Sigmoid colon (tissue), 7 donors: ENCODE data around the gene DIAPH2. TPM values are rescaled to one million over a fixed set of nuclear protein-coding genes. Genes with fewer than 3 reads are reported as not detected.

Experiments
- DNase-seq: peaks from one replicate; pipeline ENCODE4 v3.0.0-alpha.2; 2019
- H3K27ac ChIP-seq, 4 donors: fragments of 200-600 bp; sonication (generic); one replicate each; pipeline ENCODE4 v1.5.1; 2016 to 2019; ENCODE audit warnings: mild to moderate bottlenecking in 1 of 4
- H3K27me3 ChIP-seq, 3 donors: fragments of 200-600 bp; sonication (generic); one replicate each; pipeline ENCODE4 v1.5.1; 2019; ENCODE audit warnings: mild to moderate bottlenecking in 1 of 3
- H3K36me3 ChIP-seq, 4 donors: fragments of 200-600 bp; sonication (generic); one replicate each; pipeline ENCODE4 v1.5.1; 2016 to 2019
- H3K4me1 ChIP-seq, 4 donors: fragments of 200-600 bp; sonication (generic); one replicate each; pipeline ENCODE4 v1.5.1; 2017 to 2019
- H3K4me3 ChIP-seq, 4 donors: fragments of 200-600 bp; sonication (generic); one replicate each; pipeline ENCODE4 v1.5.1; 2017 to 2019; ENCODE audit warnings: mild to moderate bottlenecking in 2 of 4, moderate library complexity in 1 of 4
- H3K9me3 ChIP-seq, 4 donors: fragments of 200-600 bp in 3 of 4; sonication (generic) in 3 of 4; one replicate each; pipeline versions ENCODE4 v1.5.1 to v1.6.1; 2013 to 2019
- EP300 ChIP-seq, 4 donors: sonication (generic); formaldehyde crosslinking; IDR thresholded peaks; one replicate each; pipeline ENCODE4 v1.6.1; 2017; ENCODE audit warnings: antibody characterized with exemption in 4 of 4
- POLR2A ChIP-seq, 2 donors: fragments of 450-650 bp; IDR thresholded peaks; one replicate each; pipeline ENCODE4 v1.6.1; 2016; ENCODE audit warnings: antibody characterized with exemption in 2 of 2, mild to moderate bottlenecking in 2 of 2, moderate library complexity in 2 of 2
- POLR2AphosphoS5 ChIP-seq, 4 donors: sonication (generic); formaldehyde crosslinking; IDR thresholded peaks; one replicate each; pipeline ENCODE4 v1.6.1; 2017; ENCODE audit warnings: antibody characterized with exemption in 4 of 4
- WGBS, 2 donors: extraction: QIAGEN DNeasy Blood & Tissue Kit; methylation state at CpG; one replicate each; pipeline ENCODE4 v1.1.7; 2013; 5-methylcytosine and 5-hydroxymethylcytosine counted together
- intact Hi-C: fragments of 100-400 bp; cut with DNase I; formaldehyde crosslinking; loops from one replicate; pipeline ENCODE4 v1.15.1; 2023
- polyA plus RNA-seq, 3 donors: library from polyadenylated mRNA; stranded (reverse); fragments of 200-250 nt; gene quantifications; one replicate each; pipeline ENCODE4 v1.2.3, GENCODE V29; 2013
- total RNA-seq, 4 donors: library from RNA; depleted of rRNA; stranded (reverse); fragments of >200 nt; gene quantifications; one replicate each; pipeline ENCODE4 v1.1.0, GENCODE V29; 2016
- TF ChIP-seq, protein P1 (sequence below), 4 experiments: fragments of 450-650 bp in 3 of 4; fragments of 200-600 bp in 1 of 4; IDR thresholded peaks; one replicate each; pipeline ENCODE4 v1.5.1; 2016 to 2019; ENCODE audit warnings: antibody characterized with exemption in 4 of 4, mild to moderate bottlenecking in 3 of 4, moderate library complexity in 2 of 4
- donor health status: healthy with polysubstance abuse.
- donor health status: Bipolar disorder and iron deficiency.
- donor health status: healthy.

DIAPH2 gene
- total and polyA plus RNA-seq, 7 donors, result 6.6 to 31.3 (median 21.7) TPM

- Histone ChIP-seq H3K9me3 (no peaks in the 10 kb centered on the region), H3K4me1 (no peaks in the 10 kb centered on the region), H3K27ac (no peak overlapping the region), H3K27me3 (no peaks in the 10 kb centered on the region), H3K4me3 (no peak overlapping the region), H3K36me3 (no peaks in the 10 kb centered on the region)
- DNase-seq, result no peak
- 94% methylated on average over 1 of the region's 1 CpG for WGBS, 2 donors
- intact Hi-C loops, result no loop called here
- TF ChIP-seq POLR2A (IDR thresholded peaks at IDR 0.05) (no peak), POLR2AphosphoS5 (IDR thresholded peaks at IDR 0.05) (no peak), EP300 (IDR thresholded peaks at IDR 0.05) (no peak)
- TF ChIP-seq, protein P1, sequence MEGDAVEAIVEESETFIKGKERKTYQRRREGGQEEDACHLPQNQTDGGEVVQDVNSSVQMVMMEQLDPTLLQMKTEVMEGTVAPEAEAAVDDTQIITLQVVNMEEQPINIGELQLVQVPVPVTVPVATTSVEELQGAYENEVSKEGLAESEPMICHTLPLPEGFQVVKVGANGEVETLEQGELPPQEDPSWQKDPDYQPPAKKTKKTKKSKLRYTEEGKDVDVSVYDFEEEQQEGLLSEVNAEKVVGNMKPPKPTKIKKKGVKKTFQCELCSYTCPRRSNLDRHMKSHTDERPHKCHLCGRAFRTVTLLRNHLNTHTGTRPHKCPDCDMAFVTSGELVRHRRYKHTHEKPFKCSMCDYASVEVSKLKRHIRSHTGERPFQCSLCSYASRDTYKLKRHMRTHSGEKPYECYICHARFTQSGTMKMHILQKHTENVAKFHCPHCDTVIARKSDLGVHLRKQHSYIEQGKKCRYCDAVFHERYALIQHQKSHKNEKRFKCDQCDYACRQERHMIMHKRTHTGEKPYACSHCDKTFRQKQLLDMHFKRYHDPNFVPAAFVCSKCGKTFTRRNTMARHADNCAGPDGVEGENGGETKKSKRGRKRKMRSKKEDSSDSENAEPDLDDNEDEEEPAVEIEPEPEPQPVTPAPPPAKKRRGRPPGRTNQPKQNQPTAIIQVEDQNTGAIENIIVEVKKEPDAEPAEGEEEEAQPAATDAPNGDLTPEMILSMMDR (IDR thresholded peaks at IDR 0.05), result no peak
Observed at GRCh38 chrX:96978906-96979305, 294.3 kb downstream of the DIAPH2 start.

DNA sequence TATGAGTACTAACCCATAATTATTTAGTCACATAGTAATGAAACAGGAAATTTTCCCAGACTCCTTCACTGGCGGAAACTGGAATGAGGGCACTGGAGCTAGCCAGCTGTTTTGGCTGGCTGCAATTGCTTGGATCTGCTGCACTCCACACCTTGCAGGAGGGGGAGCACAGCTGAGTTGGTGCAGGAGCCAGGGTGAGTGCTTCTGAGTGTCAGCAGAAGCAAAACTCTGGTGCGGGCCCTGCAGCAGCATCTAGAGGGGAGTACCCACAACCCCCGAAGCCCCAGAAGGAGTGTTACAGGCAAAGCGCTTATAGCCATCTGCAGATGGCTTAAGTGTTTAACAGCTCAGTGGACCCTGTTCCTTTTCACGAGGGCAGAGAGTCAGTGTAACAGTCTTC lies 295.1 kb downstream of the DIAPH2 start:
- TF ChIP-seq POLR2A (IDR thresholded peaks at IDR 0.05) (no peak), EP300 (IDR thresholded peaks at IDR 0.05) (no peak), POLR2AphosphoS5 (IDR thresholded peaks at IDR 0.05) (no peak)
- TF ChIP-seq, protein P1 (IDR thresholded peaks at IDR 0.05), result no peak
- Histone ChIP-seq H3K27ac (no peak overlapping the region), H3K36me3 (no peaks in the 10 kb centered on the region), H3K27me3 (no peaks in the 10 kb centered on the region), H3K9me3 (no peaks in the 10 kb centered on the region), H3K4me3 (no peak overlapping the region), H3K4me1 (no peaks in the 10 kb centered on the region)
- no peak for DNase-seq
- intact Hi-C loops, result no loop called here
- WGBS, 2 donors, result 86% methylated on average over 5 of the region's 5 CpGs

- intact Hi-C loops, result no loop called here
- Histone ChIP-seq H3K27ac (no peak overlapping the region), H3K36me3 (no peaks in the 10 kb centered on the region), H3K4me1 (no peaks in the 10 kb centered on the region), H3K4me3 (no peak overlapping the region), H3K27me3 (no peaks in the 10 kb centered on the region), H3K9me3 (no peaks in the 10 kb centered on the region)
- DNase-seq, result no peak
- WGBS, 2 donors, result 83 to 86% methylated on average over 1 of the region's 1 CpG
- TF ChIP-seq, protein P1 (IDR thresholded peaks at IDR 0.05), result no peak
- TF ChIP-seq POLR2A (IDR thresholded peaks at IDR 0.05), result no peak
Observed at GRCh38 chrX:96982161-96982560, 297.5 kb downstream of the DIAPH2 start.

- no peaks in the 10 kb centered on the region for H3K4me1 ChIP-seq
- H3K9me3 ChIP-seq, result no peaks in the 10 kb centered on the region
- WGBS, 2 donors, result 89 to 93% methylated on average over 3 of the region's 3 CpGs
- DNase-seq, result no peak
- TF ChIP-seq POLR2AphosphoS5 (IDR thresholded peaks at IDR 0.05) (no peak), EP300 (IDR thresholded peaks at IDR 0.05) (no peak), POLR2A (IDR thresholded peaks at IDR 0.05) (no peak)
- TF ChIP-seq, protein P1 (IDR thresholded peaks at IDR 0.05), result no peak
- intact Hi-C loops, result no loop called here
- H3K36me3 ChIP-seq, result no peaks in the 10 kb centered on the region
- no peak overlapping the region for H3K27ac ChIP-seq
- H3K4me3 ChIP-seq, result no peak overlapping the region
- no peaks in the 10 kb centered on the region for H3K27me3 ChIP-seq
Observed at GRCh38 chrX:96984538-96984937, 299.9 kb downstream of the DIAPH2 start.

GRCh38 chrX:96985046-96985445 lies 300.4 kb downstream of the DIAPH2 start:
- 82 to 84% methylated on average over 2 of the region's 2 CpGs for WGBS, 2 donors
- no peaks in the 10 kb centered on the region for H3K4me1 ChIP-seq
- no peak overlapping the region for H3K4me3 ChIP-seq
- TF ChIP-seq POLR2AphosphoS5 (IDR thresholded peaks at IDR 0.05) (no peak), POLR2A (IDR thresholded peaks at IDR 0.05) (no peak), EP300 (IDR thresholded peaks at IDR 0.05) (no peak)
- TF ChIP-seq, protein P1 (IDR thresholded peaks at IDR 0.05), result no peak
- H3K27me3 ChIP-seq, result no peaks in the 10 kb centered on the region
- intact Hi-C loops, result no loop called here
- H3K9me3 ChIP-seq, result no peaks in the 10 kb centered on the region
- no peak for DNase-seq
- no peaks in the 10 kb centered on the region for H3K36me3 ChIP-seq
- no peak overlapping the region for H3K27ac ChIP-seq
